Limb (tissue), 2 donors: Measurements from ENCODE around the gene DNAJC3.
"Not testable (repeated sequence)": the region's sequence is repeated elsewhere in the genome, so short reads cannot be mapped to it uniquely, and the experiment has no call there.

ENCODE experiments used
- DNase-seq, 2 donors: peaks; one replicate each; pipeline ENCODE4 v3.0.0-alpha.2; 2016; ENCODE audit errors: extremely low spot score in 2 of 2

Gene DNAJC3

GRCh38 chr13:95676762-95677563 is at the start of gene DNAJC3:
Gene DNAJC3 (plus strand): TSS chr13:95677139. CDS start chr13:95677256, 117 bp downstream.
- peak; percentile 98 for DNase-seq

GRCh38 chr13:95627590-95627989 is 49.3 kb upstream of the DNAJC3 start:
- no peak for DNase-seq

GRCh38 chr13:95628488-95628887 is 48.5 kb upstream of the DNAJC3 start:
- DNase-seq: no peak

- no peak for DNase-seq
These were observed 47.9 kb upstream of the DNAJC3 start for GRCh38 chr13:95629071-95629470.

GRCh38 chr13:95630593-95630992 is 46.3 kb upstream of the DNAJC3 start:
- no peak for DNase-seq

GRCh38 chr13:95636853-95637252 is 40.1 kb upstream of the DNAJC3 start:
- no peak for DNase-seq

GRCh38 chr13:95641291-95642027 is 35.5 kb upstream of the DNAJC3 start:
- DNase-seq: peak in 1 of 2 donors; percentile 45

- peak in 1 of 2 donors; percentile 60 for DNase-seq
These were observed 34.8 kb upstream of the DNAJC3 start for GRCh38 chr13:95642028-95642621.

- DNase-seq: no peak
These were observed 33.9 kb upstream of the DNAJC3 start for GRCh38 chr13:95642999-95643398.

GRCh38 chr13:95643571-95643935 is 33.4 kb upstream of the DNAJC3 start:
- peak; percentile 30 to 59 for DNase-seq

GRCh38 chr13:95643936-95644598 is 32.9 kb upstream of the DNAJC3 start:
- DNase-seq: no peak

GRCh38 chr13:95644601-95645052 is 32.3 kb upstream of the DNAJC3 start, which contains the start of gene DZIP1:
Gene DZIP1 (minus strand): TSS chr13:95644706. CDS start chr13:95642029, 2,677 bp downstream.
- peak; percentile 87 to 88 for DNase-seq

GRCh38 chr13:95647321-95647720 is 29.6 kb upstream of the DNAJC3 start:
- DNase-seq: no peak

GRCh38 chr13:95650696-95651095 is 26.2 kb upstream of the DNAJC3 start:
- DNase-seq: no peak

- no peak for DNase-seq
These were observed 24.6 kb upstream of the DNAJC3 start for GRCh38 chr13:95652244-95652764.

GRCh38 chr13:95652821-95653220 is 24.1 kb upstream of the DNAJC3 start:
- DNase-seq: no peak

- DNase-seq: no peak
These were observed 20.4 kb upstream of the DNAJC3 start for GRCh38 chr13:95656386-95657015.

- no peak for DNase-seq
These were observed 17.4 kb upstream of the DNAJC3 start for GRCh38 chr13:95659500-95659899.

GRCh38 chr13:95660981-95661581 is 15.9 kb upstream of the DNAJC3 start:
- DNase-seq: peak in 1 of 2 donors; percentile 57

GRCh38 chr13:95667235-95667634 is 9.7 kb upstream of the DNAJC3 start:
- not testable (repeated sequence) for DNase-seq
